ENCODE measurements around the gene TRIM61. TPM values are rescaled to one million over a fixed set of nuclear protein-coding genes. Genes with fewer than 3 reads are reported as not detected.

TRIM61 gene
- total RNA-seq, 1 donor from 2014 or later = not detected

Small RNA genes within 50 kb of the gene (small RNA-seq; reads per million reads assigned to genes)
- not detected for gene AC106872.12

Other genes with a start within 250 kb of the TRIM61 start
- gene SMIM31, start 223.5 kb downstream of the TRIM61 start, total RNA-seq (ENCODE audit: low replicate concordance) = not detected in 2 replicates
- 10.9 and 15.0 TPM in 2 replicates for gene APELA, start 100.5 kb downstream of the TRIM61 start, total RNA-seq (ENCODE audit: low replicate concordance)
- not detected in 2 replicates for gene TRIM60, start 54.3 kb upstream of the TRIM61 start, total RNA-seq (ENCODE audit: low replicate concordance)
- not detected in 2 replicates for gene TRIM75, start 76.2 kb upstream of the TRIM61 start, total RNA-seq (ENCODE audit: low replicate concordance)
- gene TMEM192, start 135.2 kb upstream of the TRIM61 start, total RNA-seq (ENCODE audit: low replicate concordance) = 11.3 and 16.1 TPM in 2 replicates
- gene KLHL2, start 229.9 kb upstream of the TRIM61 start, total RNA-seq (ENCODE audit: low replicate concordance) = 18.6 and 24.3 TPM in 2 replicates